HG03175 (cell line): ENCODE data around the gene LIN7B.
A peak's percentile ranks its signal among the peaks of the same experiment; 100 is the strongest.
"Not testable (repeated sequence)": the region's sequence is repeated elsewhere in the genome, so short reads cannot be mapped to it uniquely, and the experiment has no call there.

Source experiments
- ATAC-seq: cut with Tn5 transposase; IDR thresholded peaks from one replicate; pipeline ENCODE4 v1.9.1; 2021; ENCODE audit warnings: mild to moderate bottlenecking, moderate library complexity; ENCODE audit not compliant: unreplicated experiment

LIN7B gene

GRCh38 chr19:49118565-49119410 is 4.6 kb downstream of the LIN7B start, which contains the start of gene C19orf73:
Gene C19orf73, minus strand, starts transcription at chr19:49119143. Its CDS starts 121 bp downstream, at chr19:49119022.
- ATAC-seq, result peak; percentile 74

- no peak for ATAC-seq
Measured at GRCh38 chr19:49119411-49120324, 5.5 kb downstream of the LIN7B start, which contains the start of gene PPFIA3. Gene PPFIA3, plus strand, starts transcription at chr19:49119544. Its CDS starts 8,330 bp downstream, at chr19:49127874.

- ATAC-seq, result no peak
Measured at GRCh38 chr19:49120325-49120683, 6.1 kb downstream of the LIN7B start.

- ATAC-seq, result no peak
Measured at GRCh38 chr19:49120868-49121267, 6.7 kb downstream of the LIN7B start.

- ATAC-seq, result not testable (repeated sequence)
Measured at GRCh38 chr19:49121841-49122240, 7.7 kb downstream of the LIN7B start.

GRCh38 chr19:49123285-49123684 is 9.1 kb downstream of the LIN7B start:
- not testable (repeated sequence) for ATAC-seq

- ATAC-seq, result no peak
Measured at GRCh38 chr19:49125025-49125731, 11.0 kb downstream of the LIN7B start.

- ATAC-seq, result no peak
Measured at GRCh38 chr19:49126575-49126974, 12.4 kb downstream of the LIN7B start.

- not testable (repeated sequence) for ATAC-seq
Measured at GRCh38 chr19:49127225-49127624, 13.1 kb downstream of the LIN7B start.

- ATAC-seq, result peak; percentile 81
Measured at GRCh38 chr19:49127674-49128544, 13.7 kb downstream of the LIN7B start.

GRCh38 chr19:49128545-49129237 is 14.5 kb downstream of the LIN7B start:
- ATAC-seq, result no peak

GRCh38 chr19:49129238-49129583 is 15.0 kb downstream of the LIN7B start:
- ATAC-seq, result no peak

- ATAC-seq, result no peak
Measured at GRCh38 chr19:49130325-49130724, 16.2 kb downstream of the LIN7B start.

- ATAC-seq, result no peak
Measured at GRCh38 chr19:49132974-49133609, 18.9 kb downstream of the LIN7B start.

- no peak for ATAC-seq
Measured at GRCh38 chr19:49133621-49134454, 19.7 kb downstream of the LIN7B start.

- ATAC-seq, result no peak
Measured at GRCh38 chr19:49135686-49136085, 21.5 kb downstream of the LIN7B start.

- ATAC-seq, result no peak
Measured at GRCh38 chr19:49136771-49137171, 22.6 kb downstream of the LIN7B start.

- no peak for ATAC-seq
Measured at GRCh38 chr19:49140951-49141350, 26.8 kb downstream of the LIN7B start.
